ENCODE results near the gene ZCCHC8.
"Not testable (repeated sequence)": the region's sequence is repeated elsewhere in the genome, so short reads cannot be mapped to it uniquely, and the experiment has no call there.

Gene ZCCHC8

DNA sequence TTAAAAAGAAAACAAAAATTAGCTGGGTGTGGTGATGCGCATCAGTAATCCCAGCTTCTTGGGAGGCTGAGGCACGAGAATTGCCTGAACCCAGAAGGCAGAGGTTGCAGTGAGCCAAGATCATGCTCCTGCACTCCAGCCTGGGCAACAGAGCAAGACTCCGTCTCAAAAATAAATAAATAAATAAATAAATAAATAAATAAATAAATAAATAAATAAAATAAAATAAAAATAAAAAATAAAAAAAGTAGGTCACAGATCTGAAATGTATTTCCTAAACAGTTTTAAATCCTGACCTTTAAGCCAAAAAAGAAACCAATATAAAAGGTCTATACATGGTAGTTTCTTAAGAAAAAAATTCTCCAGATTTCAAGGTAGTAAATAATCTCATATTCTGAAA, 12.3 kb upstream of the ZCCHC8 start:
- DNase-seq: not testable (repeated sequence)

DNA sequence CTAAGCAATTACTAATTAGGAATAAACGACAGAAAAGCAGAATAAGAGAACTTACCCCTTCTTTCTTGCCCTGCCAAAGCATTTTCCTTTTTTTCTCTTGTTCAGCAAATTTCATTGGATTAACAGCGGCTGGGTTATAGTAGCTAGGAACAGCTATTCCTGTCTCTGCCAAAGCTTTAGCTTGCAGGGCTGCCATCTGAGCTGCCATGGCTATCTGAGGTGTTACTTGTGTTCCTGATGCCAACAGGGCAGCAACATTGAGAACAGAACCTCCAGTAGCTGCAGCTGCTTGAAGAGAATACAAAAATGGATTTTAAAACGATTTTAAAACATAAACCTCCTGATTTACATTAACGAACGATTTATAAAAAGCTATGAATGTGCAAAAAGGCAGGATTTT, 7.4 kb upstream of the ZCCHC8 start:
- no peak for DNase-seq

DNA sequence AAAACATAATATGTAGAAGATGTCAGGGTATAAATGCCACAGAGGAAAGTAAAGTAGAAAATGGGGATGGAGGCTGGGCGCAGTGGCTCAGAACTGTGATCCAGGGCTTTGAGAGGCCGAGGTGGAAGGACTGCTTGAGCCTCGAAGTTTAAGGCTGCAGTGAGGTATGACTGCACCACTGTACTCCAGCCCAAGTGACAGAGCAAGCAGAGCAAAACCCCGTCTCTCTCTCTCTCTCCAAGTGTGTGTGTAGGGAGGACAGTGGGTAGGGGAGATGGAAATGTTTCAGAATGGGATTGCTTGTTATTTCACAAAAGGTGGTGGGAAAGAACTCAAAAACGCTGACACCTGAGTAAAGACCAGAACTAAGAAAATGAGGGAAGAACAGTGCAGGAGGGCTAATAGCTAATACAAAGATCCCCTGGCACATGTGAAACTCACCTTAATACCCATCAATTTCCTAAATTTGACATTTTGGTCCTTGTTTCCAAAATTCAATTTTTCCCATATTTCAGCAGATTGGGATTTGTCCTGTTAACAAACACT, 5.7 kb upstream of the ZCCHC8 start:
- DNase-seq: no peak

DNA sequence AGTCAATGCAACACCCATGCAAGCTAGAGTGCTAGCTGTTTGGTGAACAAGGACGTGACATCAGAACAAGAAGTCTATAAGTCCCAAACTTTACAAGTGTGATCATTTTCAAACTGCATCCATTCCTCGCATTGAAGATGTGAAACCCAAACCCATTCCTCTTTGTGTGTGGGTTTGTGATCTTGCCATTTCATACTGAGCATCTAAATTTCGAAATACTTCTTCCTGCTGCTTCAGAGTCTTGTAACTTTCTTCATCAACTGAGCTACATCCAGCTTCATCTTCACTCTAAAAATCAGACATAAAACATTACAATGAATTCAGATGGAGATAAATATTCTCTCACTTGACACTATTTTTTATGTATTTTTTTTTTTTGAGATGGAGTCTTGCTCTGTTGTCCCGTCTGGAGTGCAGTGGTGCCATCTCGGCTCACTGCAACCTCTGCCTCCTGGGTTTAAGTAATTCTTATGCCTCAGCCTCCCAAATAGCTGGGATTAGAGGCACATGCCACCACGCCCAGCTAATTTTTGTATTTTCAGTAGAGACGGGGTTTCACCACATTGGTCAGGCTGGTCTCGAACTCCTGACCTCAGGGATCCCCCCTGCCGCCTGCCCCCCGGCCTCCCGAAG, 4.8 kb upstream of the ZCCHC8 start:
- no peak for DNase-seq

DNA sequence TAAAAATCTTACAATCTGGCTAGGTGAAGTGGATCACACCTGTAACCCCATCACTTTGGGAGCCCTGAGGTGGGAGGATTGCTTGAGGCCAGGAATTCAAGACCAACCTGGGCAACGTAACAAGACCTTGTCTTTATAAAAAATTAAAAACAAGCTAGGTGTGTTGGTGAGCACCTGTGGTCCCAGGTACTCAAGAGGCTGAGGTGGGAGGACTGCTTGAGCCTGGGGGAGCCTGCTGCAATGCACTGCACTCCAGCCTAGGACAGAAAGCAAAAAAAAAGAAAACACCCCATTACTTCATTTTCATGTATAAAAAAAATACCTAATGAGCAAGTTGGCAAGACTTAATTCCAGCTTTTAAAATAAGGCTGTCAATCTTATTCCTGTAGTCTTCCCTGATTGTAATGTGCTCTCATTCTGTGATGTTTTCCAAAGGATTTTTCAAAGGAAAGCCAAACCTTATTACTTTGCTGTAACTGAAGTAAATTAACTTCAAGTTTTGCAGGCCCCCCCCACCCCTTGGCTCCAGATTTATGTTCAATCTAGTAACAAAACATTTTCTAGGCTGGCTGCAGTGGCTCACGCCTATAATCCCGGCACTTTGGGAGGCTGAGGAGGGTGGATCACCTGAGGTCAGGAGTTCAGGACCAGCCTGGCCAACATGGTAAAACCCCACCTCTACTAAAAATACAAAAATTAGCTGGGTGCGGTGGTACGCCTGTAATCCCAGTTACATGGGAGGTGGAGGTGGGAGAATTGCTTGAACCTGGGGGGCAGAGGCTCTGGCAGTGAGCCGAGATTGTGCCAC, 3.3 kb upstream of the ZCCHC8 start:
- no peak for DNase-seq

DNA sequence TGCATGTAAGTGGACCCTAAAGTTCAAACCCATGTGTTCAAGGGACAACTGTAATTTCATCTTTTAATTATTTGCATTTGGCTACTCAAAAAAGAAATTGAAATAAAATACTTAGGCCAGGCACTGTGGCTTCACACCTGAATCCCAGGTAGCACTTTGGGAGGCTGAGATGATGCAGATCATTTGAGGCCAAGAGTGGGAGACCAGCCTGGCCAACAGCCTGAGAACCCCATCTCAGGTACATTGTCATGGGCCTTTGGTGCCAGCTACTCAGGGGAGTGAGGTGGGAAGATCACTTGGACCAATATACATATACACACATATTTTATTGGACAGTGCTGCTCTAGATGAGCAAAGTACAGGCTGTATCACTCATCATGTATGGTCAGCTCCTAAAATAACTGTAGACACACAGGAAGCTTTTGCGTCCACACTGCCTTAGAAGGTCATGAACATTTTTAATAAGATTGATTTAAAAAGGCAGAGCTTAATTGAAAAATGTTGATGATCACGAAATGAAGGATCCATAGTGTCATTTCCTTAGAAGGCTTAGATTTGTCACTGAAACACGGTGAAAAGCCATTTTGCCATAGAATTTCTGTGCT, 2.5 kb upstream of the ZCCHC8 start:
- no peak for DNase-seq

DNA sequence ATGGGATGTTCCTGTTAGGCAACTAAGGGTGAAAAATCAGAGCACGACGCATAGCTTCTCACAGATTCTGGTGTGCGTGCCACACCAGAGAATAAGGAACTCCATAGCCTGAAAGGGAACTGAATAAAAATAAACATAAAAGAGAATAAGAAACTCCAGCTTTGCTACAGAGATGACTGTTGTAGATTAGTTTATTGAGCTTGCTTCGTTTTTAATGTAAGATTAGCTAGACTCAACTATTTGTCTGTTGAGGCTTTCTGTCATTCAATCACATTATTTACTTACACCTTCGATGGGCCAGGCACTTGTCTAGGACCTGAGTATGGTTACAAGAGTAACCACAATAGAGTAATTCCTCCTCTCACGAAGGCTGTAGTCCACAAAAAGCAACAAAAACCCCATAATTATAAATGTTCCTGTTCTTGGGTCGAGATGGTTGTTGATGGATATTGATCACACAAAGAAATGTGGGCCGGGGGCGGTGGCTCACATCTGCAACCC, 807 bp upstream of the ZCCHC8 start:
- DNase-seq: no peak

DNA sequence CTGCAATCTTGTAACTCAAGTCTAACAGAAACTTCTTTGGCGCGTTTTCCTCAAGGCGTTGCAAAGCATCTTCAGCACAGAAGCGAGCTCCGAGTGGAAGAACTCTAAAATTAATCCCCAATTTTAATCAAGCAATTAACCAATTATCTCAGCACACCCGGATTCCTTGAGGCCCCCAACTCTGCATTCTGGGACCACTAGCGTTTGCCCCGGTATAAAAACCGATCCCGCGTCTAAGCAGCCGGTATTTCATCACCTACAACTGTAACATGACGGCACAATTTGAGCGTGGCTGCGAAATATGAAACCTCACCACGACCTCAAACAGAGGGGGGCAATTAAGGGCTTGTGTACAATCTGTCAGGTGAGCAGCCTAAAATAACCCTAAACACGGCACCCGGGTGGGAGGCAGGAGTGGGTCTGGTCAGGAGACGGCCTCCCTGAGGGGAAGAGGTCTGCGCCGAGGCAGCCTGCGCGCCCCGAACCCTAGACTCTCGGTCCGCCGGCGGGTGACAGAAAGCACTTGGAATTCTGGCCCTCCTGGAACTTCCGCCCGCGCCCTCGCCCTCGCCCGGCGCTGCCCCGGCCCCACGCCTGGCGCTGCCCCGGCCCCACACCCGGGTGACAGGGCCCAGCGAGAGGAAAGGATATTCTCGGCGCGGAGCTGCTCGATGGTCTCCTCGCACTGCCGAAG, 594 bp downstream of the ZCCHC8 start:
- DNase-seq: peak in 32 of 56 donors; percentile 13 to 74 (median 50)

DNA sequence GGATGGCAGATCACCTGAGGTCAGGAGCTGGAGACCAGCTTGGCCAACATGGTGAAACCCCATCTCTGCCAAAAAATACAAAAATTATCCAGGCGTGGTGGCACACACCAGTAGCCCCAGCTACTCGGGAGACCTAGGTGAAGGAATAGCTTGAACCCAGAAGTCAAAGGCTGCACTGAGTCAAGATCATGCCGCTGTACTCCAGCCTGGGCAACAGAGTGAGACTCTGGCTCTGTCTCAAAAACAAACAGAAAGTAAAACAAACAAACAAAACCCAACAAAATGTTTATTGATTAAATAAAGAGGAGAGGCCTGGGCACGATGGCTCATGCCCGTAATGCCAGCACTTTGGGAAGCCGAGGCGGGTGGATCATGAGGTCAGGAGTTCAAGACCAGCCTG, 5.5 kb downstream of the ZCCHC8 start:
- no peak for DNase-seq

DNA sequence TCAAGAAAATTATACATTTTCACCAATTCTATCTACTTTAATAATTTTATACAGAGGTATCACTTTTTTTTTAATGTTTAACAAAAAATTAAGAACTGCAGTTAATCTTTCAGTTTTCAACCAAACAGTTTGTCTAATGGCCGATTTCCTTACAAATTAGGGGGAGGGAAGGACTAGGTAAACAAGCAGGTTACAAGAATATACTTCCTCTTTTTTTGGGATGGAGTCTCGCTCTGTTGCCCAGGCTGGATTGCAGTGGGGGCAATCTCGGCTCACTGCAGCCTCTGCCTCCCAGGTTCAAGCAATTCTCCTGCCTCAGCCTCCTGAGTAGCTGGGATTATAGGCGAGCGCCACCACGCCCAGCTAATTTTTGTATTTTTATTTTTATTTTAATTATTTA, 7.5 kb downstream of the ZCCHC8 start:
- DNase-seq: not testable (repeated sequence)

DNA sequence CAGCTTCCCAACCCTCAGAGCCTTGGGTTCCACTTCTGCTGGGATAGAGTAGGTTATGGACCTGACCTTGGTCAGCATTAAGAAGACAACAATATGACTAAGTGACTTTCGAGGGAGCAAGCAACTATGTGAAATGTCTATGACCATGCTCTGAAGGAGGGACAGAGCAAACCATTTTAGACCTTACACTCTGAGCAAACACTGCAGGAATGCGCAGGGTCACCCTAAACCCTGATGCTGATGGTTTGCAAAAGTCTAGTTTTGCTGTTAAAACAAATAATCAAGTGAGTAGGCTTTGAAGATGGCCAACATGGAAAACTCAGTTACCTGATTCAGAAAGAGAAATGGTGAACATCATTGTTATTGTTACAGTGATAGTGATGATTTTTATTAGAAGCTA, 8.7 kb downstream of the ZCCHC8 start:
- no peak for DNase-seq

DNA sequence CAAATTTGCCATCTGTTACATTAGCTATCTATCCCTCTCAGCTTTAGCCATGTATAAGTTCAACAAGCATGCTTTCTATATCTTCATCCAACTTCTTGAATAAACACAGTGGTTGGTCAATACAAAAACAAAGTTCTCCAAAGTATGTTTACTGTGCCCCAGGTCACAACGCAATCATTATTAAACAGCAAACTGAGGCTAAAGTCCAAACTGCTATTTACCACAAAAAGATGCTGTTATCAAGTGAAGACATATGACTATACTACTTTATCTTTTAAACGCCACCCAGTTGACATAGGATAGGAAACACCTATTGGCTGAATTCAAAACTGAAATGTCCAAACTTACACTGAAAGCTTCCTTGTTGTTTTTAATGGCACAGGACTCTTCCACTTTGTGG, 11.7 kb downstream of the ZCCHC8 start:
- no peak for DNase-seq

DNA sequence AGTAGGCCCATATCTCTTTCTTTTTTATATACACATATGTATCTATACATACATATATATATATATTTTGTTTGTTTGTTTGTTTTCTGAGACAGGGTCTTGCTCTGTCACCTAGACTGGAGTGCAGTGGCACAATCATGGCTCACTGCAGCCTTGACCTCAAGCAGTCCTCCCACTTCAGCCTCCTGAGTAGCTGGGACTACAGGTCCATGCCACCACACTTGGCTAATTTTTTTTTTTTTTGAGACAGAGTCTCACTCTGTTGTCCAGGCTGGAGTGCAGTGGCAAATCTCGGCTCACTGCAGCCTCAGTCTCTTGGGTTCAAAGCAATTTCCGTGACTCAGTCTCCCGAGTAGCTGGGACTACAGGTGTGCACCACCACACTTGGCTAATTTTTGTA, 12.9 kb downstream of the ZCCHC8 start:
- DNase-seq: not testable (repeated sequence)

DNA sequence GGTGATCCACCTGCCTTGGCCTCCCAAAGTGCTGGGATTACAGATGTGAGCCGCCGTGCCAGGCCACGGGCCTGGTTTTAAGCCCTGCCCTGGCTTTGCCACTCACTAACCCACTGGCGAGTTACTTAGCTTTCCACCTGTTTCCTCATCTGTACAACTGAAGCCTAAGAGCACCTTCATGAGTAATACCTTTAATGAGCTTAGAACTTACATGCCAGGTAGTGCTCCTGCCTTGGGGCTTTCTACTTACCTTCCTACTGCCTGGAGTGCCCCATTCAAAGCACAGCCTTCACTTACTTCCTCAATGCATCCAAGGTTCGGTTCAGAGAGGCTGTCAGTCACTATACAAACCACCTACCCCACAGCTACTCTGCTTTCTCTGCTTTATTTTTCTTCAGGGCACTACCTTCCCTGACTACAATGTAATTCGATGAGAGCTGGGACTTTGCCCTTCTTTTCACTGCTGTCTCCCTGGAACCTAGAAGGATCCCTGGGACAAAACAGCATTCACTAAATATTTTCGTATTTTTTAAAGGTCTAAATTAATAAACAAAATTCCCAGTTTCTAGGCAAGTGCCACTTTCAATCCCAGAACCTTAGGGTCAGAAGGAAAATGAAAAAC, 13.8 kb downstream of the ZCCHC8 start:
- DNase-seq: no peak

DNA sequence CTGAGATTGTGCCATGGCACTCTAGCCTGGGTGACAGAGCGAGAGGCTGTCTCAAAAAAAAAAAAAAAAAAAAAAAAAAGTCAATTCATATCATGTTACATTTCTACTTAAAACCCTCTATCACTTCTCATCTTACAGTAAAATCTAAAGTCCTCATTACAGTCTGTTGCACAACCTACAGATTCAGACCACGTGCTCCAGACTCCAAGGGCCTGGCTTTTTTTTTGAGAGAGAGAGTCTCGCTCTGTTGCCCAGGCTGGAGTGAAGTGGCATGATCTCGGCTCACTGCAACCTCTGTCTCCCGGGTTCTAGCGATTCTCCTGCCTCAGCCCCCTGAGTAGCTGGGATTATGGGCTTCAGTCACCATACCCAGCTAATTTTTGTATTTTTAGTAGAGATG, 14.4 kb downstream of the ZCCHC8 start:
- DNase-seq: not testable (repeated sequence)

DNA sequence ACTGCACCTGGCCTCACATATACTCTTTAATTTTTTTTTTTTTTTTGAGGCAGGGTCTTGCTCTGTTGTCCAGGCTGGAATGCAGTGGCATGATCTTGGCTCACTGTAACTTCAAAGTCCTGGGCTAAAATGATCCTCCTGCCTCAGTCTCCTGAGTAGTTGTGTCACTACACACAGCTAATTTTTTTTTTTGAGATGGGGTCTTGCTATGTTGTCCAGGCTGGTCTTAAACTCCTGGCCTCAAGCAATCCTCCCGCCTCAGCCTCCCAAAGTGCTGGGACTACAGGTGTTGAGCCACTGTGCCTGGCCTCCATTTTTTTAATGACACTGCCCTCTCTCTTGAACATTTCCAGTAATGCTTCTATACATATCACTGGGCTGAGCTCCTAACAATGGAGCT, 16.3 kb downstream of the ZCCHC8 start:
- not testable (repeated sequence) for DNase-seq

DNA sequence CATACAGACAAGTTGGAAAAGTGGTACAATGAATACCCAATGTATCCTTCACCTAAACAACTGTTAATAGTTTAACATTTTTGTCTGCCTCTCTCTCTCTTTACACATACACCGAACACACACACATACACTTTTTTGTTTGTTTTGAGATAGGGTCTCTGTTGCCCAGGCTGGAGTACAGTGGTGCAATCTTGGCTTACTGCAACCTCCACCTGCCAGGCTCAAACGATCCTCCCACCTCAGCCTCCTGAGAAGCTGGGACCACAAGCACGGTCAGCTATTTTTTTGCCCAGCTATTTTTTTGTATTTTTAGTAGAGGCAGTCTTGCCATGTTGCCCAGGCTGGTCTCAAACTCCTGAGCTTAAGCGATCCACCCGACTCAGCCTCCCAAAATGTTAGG, 16.8 kb downstream of the ZCCHC8 start:
- DNase-seq: no peak

DNA sequence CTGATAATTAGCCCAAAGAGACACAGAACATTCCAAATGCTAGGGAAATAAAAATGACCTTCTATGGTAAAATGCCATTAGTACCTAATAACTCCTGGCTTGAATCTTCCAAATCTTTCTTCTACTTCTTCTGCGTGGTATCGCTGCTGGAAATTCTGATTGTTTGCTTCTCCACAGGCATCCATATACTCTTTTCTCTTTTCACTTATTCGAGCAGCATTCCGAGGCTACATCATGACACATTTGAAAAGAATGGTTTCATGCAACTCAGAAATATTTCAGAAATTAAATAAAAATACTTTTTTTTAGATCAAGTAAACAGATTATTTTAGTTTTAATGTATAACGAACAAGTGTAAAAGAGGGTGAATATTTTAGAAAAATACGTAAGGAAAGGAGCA, 18.9 kb downstream of the ZCCHC8 start:
- no peak for DNase-seq

DNA sequence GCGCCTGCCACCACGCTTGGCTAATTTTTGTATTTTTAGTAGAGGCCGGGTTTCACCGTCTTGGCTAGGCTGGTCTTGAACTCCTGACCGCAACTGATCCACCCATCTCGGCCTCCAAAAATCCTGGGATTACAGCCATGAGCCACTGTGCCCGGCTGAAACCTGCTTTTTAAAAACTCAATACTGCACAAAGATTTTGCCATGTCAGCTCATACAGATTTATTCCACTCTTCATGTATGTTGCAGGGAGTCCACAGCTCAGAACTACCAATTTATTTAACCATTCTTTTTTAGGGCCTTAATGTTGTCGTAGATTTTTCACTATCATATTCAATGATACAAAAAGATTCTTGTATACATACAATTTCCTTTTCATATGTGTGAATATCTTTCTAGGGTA, 20.0 kb downstream of the ZCCHC8 start:
- no peak for DNase-seq

DNA sequence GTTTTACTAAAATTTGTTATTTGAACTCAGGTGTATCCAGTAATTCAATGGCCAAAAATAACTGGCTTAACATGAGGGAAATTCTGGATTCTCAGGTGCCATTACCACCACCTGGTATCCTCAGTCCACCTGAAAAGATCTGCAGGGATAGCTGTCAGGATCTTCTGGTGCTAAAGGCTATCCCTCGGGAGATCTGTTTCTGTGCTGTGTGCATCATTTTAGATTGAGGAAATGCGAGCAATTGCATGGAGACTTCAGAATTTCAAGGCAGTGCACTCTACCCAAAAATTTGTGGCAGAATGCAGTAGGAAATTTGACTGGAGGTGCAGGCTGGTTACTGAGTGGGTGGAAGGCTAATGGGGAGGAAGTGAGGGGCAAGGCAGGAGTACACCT, 26.4 kb downstream of the ZCCHC8 start:
- no peak for DNase-seq
